NCI-H1436 (cell line): ENCODE data around the gene XRCC5.
"Not testable (repeated sequence)": the region's sequence is repeated elsewhere in the genome, so short reads cannot be mapped to it uniquely, and the experiment has no call there.

ENCODE experiments used
- DNase-seq: peaks from one replicate; lab custom pipeline; 2025; lab: John Stamatoyannopoulos, UW

Gene XRCC5

DNA sequence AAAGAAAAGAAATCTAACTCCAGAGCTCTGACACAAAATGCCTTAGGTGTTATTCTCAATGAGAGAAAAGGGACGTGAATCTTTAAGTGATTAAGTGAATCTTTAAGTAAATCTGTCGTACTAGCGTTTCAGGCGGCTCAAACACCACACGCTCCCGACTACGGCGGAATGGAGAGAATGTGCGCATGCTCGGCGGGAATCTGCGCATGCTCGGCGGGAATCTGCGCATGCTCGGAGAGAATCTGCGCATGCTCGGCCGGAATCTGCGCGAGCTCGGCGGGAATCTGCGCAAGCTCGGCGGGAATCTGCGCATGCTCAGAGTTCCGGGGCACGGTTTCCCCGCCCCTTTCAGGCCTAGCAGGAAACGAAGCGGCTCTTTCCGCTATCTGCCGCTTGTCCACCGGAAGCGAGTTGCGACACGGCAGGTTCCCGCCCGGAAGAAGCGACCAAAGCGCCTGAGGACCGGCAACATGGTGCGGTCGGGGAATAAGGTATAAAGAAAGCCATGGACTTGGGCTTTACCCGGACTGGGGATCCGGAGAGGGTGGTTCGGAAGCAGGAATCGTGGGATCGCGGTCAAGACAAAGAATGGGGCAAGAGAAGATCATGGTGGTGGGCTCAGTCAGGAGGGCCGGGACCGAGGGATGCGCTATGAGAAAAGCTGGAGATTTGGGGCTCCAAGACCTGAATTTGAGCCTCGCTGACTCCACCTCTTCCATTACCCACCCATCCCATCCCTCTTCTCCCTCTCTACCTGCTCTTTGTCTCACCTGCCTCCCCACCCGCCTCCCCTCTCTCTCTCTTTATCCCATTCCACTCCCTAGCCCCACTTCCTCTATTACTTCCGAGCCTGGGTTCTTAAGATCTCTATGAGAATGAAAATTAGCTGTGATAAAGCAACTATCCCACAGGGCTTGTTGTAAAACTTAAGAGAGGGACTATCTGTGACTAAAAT, at the start of gene XRCC5:
XRCC5 (plus strand) TSS at position 382 of the 955 bp plus-strand sequence; CDS start at position 471, 89 bp downstream.
- peak; percentile 96 for DNase-seq

DNA sequence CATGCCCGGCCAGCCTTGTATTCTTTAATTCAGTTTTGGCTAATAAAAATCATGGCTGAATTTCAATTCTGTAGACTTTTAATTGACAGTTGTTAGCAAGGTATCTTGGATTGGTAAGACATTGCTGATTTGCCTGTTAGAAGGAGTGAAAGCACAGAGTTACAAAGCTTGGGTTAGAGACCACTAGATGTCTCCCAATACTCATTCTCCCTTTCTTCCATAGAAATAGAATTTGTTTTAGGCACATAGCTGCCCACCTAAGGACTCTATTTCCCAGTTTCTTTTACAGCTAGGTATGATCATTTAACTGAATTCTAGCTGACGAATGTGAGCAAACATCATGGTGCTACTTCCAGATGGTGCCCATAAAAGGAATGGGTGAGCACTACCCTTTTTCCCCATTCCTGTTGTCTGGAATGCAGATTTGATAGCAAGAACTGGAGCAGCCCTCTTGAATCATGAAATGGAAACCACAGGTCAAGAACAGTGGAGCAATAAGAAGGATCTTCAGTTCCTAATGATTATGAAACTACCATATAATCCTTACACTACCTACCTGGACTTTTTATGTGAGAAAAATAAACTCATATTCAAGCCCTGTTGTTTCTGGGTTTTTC, 45.0 kb upstream of the XRCC5 start:
- DNase-seq = no peak

DNA sequence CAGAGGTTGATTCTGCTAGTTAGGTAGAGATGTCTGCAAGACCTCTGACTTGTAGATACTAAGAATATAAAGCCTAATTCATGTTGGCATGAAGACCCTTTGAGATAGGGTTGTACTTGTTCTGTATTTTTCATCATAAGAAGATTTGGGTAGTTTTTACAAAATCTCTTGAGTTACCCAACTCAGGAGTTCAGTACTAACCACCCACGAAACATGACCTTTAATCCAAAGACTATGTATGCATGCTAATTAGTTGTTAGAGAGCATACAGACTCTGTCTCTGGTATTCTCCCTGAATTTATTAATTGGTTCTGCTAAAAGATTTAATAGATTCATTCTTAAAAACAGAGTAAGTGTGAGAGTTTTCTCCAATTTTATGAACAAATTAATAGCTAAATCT, 44.5 kb upstream of the XRCC5 start:
- DNase-seq = no peak

DNA sequence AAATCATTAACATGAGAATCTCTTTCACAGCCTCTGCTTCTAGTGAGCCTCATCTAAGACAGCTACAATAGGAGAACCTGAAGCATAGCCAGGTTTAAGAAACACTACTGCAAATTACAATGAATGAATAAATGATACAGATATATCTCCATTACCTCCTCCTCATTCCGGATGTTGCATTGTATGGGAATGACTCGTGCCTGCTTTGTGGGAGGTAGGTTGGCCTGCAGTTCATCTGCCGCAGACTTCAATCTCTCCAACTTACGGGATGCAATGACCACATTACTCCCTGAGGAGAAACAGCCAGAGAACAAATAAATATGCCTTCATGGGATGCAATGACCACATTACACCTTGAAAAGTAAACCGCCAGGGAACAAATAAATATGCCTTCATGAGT, 42.9 kb upstream of the XRCC5 start:
- DNase-seq = no peak

DNA sequence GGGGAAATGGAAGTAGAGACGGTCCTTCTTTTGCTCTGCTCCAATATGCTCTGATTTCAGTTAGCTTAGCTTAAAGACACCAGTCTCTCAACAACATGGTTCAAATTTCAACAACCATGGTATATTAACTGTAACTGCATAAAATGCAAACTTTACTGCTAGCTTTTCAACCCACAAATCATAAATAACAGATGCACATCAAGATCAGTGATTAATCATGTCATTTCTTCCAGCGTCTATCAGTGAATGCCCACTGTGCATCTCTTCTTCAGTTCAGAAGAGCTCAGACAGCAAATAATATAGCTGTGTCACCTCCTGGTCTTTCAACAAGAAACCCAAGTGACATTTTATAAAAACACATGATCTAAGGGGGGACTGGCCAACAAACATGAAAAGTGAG, 40.1 kb upstream of the XRCC5 start:
- DNase-seq = no peak

DNA sequence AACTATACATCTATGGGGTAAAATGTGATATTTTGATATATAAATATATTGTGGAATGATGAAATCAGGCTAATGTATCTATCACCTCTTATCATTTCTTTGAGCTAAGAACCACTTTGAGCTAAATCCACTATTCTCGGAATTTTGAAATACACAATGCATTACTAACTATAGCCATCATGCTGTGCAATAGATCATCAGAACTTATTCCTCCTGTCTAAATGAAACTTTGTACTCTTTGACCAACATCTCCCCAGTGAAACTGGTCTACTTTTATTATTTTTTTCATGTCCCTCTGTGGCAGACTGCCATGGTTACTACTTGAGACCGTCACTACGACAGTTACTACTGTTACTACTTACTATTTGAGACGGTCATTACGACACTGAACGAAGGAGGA, 39.0 kb upstream of the XRCC5 start:
- no peak for DNase-seq

DNA sequence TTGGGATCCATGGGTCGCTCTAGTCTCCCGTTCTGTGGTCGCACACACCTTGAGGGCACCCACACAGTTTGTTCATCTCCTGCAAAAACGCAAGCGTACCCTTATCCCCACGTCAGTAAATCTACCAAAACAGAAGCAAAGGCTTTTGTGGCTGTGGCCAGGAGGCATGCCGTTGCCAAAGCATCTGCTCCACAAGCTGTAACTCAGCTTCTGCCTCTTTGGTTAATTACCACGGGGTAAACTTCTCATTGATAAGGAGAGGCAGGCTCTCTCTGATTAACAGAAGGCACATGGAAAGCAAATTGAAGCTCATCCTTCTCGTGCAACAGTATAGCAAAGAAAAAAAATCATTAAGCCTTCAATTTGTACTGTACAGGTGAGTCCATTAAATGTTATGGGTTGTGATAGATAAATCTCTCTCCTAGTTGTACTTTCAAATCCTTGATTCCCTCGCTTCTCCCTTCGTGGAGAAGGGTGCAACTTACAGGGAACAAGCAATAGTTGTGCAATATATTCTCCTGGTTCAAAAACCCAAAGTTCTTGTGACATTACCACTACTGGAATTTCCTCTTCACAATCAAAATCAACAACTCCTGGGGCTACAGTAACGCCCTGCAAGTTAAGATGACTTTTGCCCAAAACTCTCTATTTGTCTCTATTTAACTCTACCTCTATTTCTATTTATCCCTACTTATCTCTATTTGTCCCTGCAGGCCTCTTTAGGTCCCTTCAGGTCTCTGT, 37.9 kb upstream of the XRCC5 start:
- DNase-seq = no peak

DNA sequence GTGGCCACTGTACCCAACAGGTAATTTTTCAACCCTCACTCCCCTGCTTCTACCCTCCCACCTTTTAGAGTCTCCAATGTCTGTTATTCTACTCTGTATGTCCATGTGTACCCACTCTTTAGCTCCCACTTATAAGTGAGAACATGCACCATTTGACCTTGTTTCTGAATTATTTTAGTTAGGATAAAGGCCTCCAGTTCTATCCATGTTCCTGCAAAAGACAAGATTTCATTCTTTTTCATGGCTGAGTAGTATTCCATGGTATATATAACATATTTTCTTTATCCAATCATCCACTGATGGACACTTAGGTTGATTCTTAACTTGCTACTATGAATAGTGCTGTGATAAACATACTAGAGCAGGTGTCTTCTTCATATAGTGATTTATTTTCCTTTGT, 36.7 kb upstream of the XRCC5 start:
- DNase-seq = no peak

DNA sequence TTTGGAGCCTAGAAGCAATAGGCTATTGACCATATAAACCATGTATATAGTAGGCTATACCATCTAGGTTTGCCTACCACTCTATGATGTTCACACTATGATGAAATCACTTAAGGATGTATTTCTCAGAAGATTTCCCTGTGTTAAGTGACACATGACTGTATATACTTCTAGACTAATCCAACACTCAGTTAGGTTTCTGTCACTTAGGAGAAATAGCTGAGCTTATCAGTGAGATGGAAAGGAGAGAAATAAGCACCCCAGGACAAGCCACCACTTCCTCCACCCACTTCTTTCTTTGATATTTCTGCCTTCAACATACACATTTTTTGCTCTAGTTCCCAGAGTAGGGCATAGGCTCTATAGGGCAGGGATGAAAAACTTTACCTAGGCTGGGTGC, 35.4 kb upstream of the XRCC5 start:
- no peak for DNase-seq

DNA sequence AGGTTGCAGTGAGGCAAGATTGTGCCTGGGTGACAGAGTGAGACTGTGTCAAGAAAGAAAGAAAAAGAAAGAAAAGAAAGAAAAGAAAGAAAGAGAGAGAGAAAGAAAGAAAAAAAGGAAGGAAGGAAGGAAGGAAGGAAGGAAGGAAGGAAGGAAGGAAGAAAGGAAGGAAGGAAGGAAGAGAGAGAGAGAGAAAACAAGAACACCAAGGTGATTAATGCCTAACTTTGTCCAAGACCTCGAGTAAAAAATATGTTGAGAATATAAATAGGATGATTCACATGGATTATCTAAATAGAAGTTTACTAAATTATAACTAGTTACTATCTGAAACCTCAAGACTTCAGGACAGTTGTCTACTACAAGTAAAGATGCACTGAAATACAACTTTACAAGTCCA, 34.8 kb upstream of the XRCC5 start:
- no peak for DNase-seq

DNA sequence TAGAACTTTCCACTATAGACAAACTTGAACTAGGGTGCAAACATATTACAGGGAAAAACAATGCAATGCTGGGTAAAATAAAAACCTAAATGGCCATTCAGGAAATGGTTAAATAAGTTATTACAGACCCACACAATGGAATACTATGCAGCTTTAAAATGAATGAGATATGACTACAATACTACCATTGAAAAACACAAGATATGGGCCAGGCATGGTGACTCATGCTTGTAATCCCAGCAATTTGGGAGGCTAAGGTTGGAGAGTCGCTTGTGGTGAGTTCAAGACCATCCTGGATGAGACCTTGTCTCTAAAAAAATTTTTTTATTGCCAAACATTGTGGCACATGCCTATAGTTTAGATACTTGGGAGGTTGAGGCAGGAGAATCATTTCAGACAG, 34.4 kb upstream of the XRCC5 start:
- DNase-seq = no peak

DNA sequence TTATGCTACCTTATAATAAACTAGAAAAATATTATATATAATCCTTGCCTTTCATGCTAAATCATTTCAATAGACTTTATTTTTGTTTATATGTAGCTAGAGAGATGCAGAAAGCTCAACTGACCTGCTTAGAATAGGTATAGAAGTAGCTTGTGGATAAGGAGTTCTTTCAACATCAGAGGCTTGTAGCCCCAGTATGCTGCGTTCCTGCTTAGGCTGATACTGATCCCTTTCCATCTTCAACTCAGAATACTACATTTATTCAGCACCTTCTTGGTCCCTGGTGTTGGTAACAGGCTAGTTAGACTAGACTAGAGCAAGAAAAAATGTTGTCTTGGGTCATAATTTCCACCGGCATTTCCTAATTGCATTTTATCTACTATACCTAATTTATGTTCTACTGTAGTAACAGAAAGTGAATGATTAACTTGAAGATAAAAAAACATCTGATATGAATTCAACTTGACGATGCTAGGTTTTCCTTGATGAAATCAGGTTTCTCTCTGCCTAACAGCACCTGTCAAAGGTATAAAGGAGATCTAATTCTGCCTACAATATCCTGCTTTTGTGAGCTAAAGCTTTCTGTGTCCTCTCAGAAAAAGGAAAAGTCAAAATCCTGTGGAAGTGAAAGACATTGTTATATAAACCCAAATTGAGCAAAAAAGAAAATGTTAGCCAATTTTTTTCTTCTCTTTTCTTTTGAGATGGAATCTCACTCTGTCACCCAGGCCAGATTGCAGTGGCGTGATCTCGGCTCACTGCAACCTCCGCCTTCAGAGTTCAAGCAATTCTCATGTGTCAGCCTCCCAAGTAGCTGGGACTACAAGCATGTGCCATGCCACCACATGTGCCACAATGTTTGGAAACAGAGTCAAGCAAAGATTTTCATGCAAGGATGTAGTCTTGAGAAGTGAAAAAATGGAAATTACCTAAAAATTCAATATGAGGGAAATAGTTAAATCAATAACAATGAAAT, 33.4 kb upstream of the XRCC5 start:
- no peak for DNase-seq

DNA sequence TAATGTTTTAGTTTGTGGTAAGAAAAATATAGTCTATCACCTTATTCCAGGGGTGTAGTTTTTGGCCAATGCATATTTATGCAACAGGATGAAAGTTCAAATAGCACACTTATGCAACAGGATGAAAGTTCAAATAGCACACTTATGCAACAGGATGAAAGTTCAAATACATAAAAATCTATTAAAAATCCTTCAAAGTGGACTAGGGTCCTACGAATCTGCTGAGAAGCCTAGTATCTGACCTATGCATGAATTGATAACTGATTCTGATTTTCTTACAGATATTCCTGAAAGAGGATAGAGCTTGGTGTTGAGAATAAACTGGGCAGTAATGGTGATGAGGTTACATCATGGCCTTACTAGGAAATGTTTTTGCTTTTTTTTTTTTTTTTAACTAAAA, 30.4 kb upstream of the XRCC5 start:
- DNase-seq = no peak

DNA sequence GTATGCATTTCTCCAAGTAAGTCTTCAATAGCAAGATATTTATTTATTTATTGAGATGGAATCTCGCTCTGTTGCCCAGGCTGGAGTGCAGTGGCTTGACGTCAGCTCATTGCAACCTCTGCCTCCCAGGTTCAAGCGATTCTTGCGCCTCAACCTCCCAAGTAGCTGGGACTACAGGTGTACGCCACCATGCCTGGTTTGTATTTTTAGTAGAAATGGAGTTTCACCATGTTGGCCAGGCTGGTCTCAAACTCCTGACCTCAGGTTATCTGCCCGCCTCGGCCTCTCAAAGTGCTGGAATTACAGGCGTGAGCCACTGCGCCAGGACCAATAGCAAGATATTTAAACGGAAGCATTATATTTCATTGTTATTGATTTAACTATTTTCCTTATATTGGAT, 29.1 kb upstream of the XRCC5 start:
- not testable (repeated sequence) for DNase-seq

DNA sequence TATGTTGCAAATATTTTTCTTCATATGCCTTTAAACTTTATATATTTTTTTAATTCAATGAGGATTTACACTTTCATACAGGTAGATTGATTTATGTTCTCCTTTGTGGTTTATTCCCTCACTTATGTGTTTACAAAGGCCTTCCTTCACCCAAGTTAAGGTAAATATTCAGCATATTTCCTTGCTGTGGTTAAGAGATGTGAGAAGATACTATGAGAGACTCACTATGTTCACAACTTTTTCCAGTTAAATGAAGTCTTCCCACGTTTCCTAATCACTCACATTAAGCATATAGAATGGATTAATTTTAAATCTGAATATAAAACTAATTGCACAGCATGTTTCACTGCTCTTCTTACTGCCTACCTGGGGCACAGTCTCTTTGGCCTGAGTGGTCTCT, 28.1 kb upstream of the XRCC5 start:
- DNase-seq = no peak

DNA sequence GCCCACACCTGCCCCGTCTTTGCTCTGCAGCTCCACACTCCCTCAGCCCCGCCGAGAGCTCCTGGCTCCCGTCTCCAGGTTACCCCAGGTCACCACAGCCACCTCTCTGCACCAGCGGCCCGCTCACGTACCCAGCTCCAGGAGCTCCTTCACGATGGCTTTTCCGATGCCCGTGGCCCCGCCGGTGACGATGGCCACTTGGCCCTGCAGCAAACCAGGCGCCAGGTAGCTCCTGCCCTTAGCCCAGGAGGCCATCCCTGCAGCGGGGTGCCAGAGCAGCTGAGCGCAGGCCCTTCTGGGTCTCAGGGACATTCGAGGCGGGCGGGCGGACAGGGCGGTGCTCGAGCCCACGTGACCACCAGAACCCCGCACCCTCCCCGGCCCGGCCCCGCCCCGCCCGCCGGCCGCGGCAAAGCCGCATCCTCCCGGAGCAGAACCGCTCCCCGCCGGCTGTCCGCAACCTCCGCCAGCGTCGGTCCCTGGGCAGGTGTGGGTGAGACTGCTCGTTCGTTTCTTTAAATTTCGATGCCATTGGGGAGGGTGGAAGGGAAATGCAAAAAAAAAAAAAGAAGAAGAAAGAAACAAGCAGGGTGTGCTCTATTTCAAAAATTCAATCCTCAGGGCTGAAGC, 27.5 kb upstream of the XRCC5 start, which contains the start of the genes PECR and TMEM169:
PECR (minus strand) TSS at position 323 of the 630 bp plus-strand sequence; CDS start at position 255, 68 bp downstream.
TMEM169 (plus strand) TSS at position 433 of the 630 bp plus-strand sequence. CDS start 14,045 bp downstream, outside the sequence.
- DNase-seq = peak; percentile 75

DNA sequence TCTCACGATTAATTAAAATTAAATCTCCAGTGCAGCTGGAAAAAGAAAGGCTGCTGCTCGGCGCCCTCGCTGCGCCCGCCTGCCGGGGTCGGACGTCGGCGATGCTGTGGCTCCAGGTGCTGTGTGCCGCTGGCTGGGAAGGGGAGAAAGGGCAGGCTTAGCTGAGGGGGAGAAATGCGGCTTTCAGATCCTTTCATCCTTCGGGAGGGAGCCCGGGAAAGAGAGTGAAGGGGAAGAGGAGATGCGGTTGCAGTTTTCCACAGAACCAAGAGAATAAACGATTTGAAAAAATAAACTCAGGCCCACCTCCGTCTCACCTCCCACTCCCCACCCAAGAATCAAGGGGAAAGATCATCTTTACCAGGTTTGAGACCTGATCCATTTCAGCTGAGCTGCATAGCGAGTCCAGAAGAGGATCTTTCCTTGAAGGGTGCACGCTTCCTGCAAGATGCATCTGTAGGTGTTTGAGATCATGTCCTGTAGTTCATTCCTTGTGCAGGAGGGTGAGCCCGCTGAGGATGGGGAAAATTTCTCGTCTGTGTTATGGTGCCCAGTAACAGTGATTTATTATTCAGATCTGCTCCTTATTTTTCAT, 26.9 kb upstream of the XRCC5 start:
- peak; percentile 26 for DNase-seq

DNA sequence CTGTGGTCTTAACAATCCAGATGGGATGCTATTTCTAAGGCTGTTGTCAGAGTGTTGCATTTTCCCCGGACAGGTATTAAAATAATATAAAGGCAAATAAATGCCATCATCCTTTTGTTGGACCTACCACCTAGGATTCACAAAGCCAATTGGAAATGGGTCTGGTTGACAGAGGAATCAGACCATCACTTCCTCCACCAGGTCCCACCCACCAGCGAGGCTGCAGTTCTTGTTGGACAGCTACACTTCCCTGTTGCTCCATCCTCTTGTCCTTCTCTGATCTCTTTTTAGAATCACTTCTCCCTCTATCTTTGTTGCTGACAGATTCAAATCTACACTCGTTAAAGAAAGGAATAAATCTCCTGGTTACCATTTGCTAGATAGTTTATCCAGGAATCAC, 26.3 kb upstream of the XRCC5 start:
- DNase-seq = no peak

DNA sequence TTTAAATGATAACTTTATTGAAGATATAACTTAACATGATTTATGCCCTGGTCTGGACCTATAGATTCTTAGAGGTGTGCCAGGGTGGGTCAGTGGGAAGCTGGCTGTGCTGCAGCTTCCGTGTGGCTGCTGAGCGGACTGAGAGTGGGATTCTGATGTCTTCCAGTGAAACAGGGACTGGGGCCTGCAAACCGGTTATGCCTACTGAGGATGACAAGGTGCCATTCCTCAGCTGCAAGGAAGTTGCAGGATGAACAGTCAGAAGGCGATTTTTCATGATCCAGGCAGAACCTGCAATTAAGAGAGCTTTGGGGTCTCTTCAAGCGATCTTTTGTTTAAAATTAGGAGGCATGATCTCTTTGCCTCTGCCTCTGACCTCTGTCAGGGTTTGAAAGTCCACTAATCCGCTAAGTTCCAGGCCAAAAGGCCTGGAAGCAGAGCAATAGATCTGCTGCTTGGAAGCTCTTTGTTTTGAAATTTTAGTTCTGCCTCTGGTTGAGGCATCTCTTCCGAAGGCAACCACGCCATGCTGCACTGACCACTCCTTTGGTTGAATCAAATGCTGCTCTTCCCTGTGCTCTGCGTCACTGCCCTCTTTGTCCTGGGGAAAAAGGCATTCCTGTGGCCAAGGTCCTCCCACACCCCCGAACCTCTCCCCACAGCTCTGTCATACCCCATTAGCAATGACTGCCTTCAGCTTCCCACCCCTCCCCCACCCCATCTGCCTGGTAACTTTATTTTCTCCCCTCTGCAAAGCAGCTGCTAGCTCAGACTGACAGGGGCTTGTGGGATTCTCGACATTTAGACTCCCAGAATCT, 25.5 kb upstream of the XRCC5 start:
- no peak for DNase-seq

DNA sequence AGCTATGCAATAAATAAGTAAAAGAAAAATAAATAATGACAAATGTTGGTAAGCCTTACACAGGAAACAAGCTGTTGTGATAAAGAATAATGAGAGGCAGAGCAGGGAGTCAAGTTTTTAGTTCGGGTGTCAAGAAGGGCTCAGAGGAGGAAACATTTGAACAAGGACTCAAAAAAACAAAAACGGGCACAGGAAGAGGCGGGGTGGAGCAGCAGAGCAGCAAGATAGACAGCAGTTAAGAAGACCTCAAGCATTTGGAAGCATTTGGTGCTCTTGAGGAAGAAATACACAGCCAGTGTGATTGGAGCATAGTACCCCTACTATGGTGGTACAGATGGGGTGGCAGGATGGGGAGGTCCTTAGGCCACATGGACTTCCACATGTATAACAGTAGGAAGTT, 24.6 kb upstream of the XRCC5 start:
- DNase-seq = no peak
